Endothelial cell of umbilical vein (primary cell): ENCODE results near the gene MYO16. TPM values are rescaled to one million over a fixed set of nuclear protein-coding genes. Genes with fewer than 3 reads are reported as not detected.

Experiments used
- BruUV-seq: library from RNA; stranded (reverse); fragments of 400-500 nt; replicated peaks from 2 replicates; lab custom pipeline; 2021; lab: Mats Ljungman, UMichigan
- CTCF ChIA-PET: fragments of 300-600, 350-600 bp; sonication (Branson Sonifier 250); formaldehyde crosslinking; loops from one replicate; lab custom pipeline; 2021; ENCODE audit warnings: antibody characterized with exemption, inconsistent platforms; lab: Charles Lee
- POLR2A ChIA-PET: fragments of 300-600, 350-600 bp; sonication (Branson Sonifier 250); formaldehyde crosslinking; loops from one replicate; lab custom pipeline; 2021; ENCODE audit warnings: antibody characterized with exemption, inconsistent platforms; lab: Charles Lee
- DNase-seq: peaks from one replicate; pipeline ENCODE4 v3.0.0-alpha.2; 2011; ENCODE audit warnings: low read depth, low spot score
- FAIRE-seq: peaks from 2 replicates; lab custom pipeline; 2011; peaks lifted over from hg19 to GRCh38; lab: Jason Lieb, UNC
- H2AFZ ChIP-seq: 2 replicates; pipeline ENCODE4 v1.6.0; 2012; ENCODE audit warnings: low read depth, low read length, control low read depth, inconsistent platforms
- H3K27ac ChIP-seq: 2 replicates; pipeline ENCODE4 v1.5.1; 2011; ENCODE audit warnings: low read depth, mild to moderate bottlenecking, control low read depth, low read length, moderate library complexity; ENCODE audit not compliant: insufficient read depth
- H3K27me3 ChIP-seq, 2 experiments: 2 replicates each; pipeline versions ENCODE4 v1.6.0 to v1.6.1; 2011; ENCODE audit warnings: low read length in 2 of 2, mixed read lengths in 1 of 2; ENCODE audit not compliant: control insufficient read depth in 2 of 2, insufficient read depth in 2 of 2
- H3K36me3 ChIP-seq, 2 experiments: 2 replicates in 1 of 2; 3 replicates in 1 of 2; pipeline ENCODE4 v1.5.1; 2011; ENCODE audit warnings: low read length in 2 of 2, mild to moderate bottlenecking in 1 of 2, moderate library complexity in 1 of 2; ENCODE audit not compliant: control insufficient read depth in 2 of 2, insufficient read depth in 2 of 2; ENCODE audit errors: extremely low read depth in 1 of 2
- H3K4me1 ChIP-seq: 3 replicates; pipeline ENCODE4 v1.5.1; 2011; ENCODE audit warnings: mild to moderate bottlenecking, low read length; ENCODE audit not compliant: control insufficient read depth, insufficient read depth; ENCODE audit errors: extremely low read depth
- H3K4me2 ChIP-seq: 2 replicates; pipeline ENCODE4 v1.6.1; 2011; ENCODE audit warnings: low read length, control low read depth, mixed read lengths; ENCODE audit not compliant: insufficient read depth
- H3K4me3 ChIP-seq, 3 experiments: fragments of 200-600 bp in 1 of 3; sonication (generic), shearing (Covaris generic) in 1 of 3; replicated peaks in 1 of 3; 2 replicates each; pipeline ENCODE4 v1.5.1; 2011 to 2016; ENCODE audit warnings: control low read depth in 3 of 3, low read length in 3 of 3, mild to moderate bottlenecking in 2 of 3, inconsistent platforms in 1 of 3, low read depth in 1 of 3, moderate library complexity in 1 of 3; ENCODE audit not compliant: insufficient read depth in 1 of 3
- H3K79me2 ChIP-seq: 2 replicates; pipeline ENCODE4 v1.6.0; 2012; ENCODE audit warnings: low read length, inconsistent platforms; ENCODE audit not compliant: control insufficient read depth, insufficient read depth
- H3K9ac ChIP-seq: replicated peaks from 2 replicates; pipeline ENCODE3; 2011; ENCODE audit warnings: low read length, control low read depth; ENCODE audit not compliant: insufficient read depth; ENCODE audit errors: extremely low read depth
- H3K9me1 ChIP-seq: replicated peaks from 3 replicates; pipeline ENCODE4 v1.6.0; 2011; ENCODE audit warnings: mild to moderate bottlenecking, low read length; ENCODE audit not compliant: control insufficient read depth, insufficient read depth; ENCODE audit errors: extremely low read depth
- H3K9me3 ChIP-seq: replicated peaks from 2 replicates; pipeline ENCODE4 v1.5.1; 2012; ENCODE audit warnings: low read length, inconsistent platforms; ENCODE audit not compliant: control insufficient read depth, insufficient read depth
- H4K20me1 ChIP-seq: replicated peaks from 2 replicates; pipeline ENCODE3; 2011; ENCODE audit warnings: mild to moderate bottlenecking, low read length; ENCODE audit not compliant: control insufficient read depth, insufficient read depth; ENCODE audit errors: extremely low read depth
- EZH2 ChIP-seq: IDR thresholded peaks from 2 replicates; pipeline ENCODE4 v1.6.1; 2012; ENCODE audit warnings: borderline replicate concordance, low read depth, mild to moderate bottlenecking, moderate library complexity, low read length, inconsistent platforms; ENCODE audit not compliant: severe bottlenecking
- FOS ChIP-seq: IDR thresholded peaks from 2 replicates; pipeline ENCODE4 v1.6.1; 2011; ENCODE audit warnings: mild to moderate bottlenecking, low read length, moderate library complexity, borderline replicate concordance; ENCODE audit not compliant: insufficient read depth
- GATA2 ChIP-seq: IDR thresholded peaks from 2 replicates; pipeline ENCODE4 v1.7.0; 2011; ENCODE audit warnings: low read depth, mild to moderate bottlenecking, moderate library complexity, mixed read lengths, low read length; ENCODE audit not compliant: insufficient read length, insufficient read depth
- JUN ChIP-seq: IDR thresholded peaks from 2 replicates; pipeline ENCODE4 v1.6.1; 2011; ENCODE audit warnings: borderline replicate concordance, low read depth; ENCODE audit not compliant: insufficient read length, insufficient read depth
- MYC ChIP-seq: IDR thresholded peaks from one replicate; pipeline ENCODE4 v1.6.1; 2011; ENCODE audit warnings: mild to moderate bottlenecking, low read depth, low read length
- POLR2A ChIP-seq: IDR thresholded peaks from 2 replicates; pipeline ENCODE4 v1.6.1; 2012; ENCODE audit warnings: low read depth, mild to moderate bottlenecking, control low read depth, low read length
- POLR2AphosphoS5 ChIP-seq: IDR thresholded peaks from 2 replicates; pipeline ENCODE4 v1.6.1; 2012; ENCODE audit warnings: low read depth, mild to moderate bottlenecking, control low read depth, low read length, moderate library complexity; ENCODE audit not compliant: insufficient read depth
- dilution Hi-C: fragments of 300-500 bp; cut with MboI; formaldehyde crosslinking; loops from one replicate; pipeline ENCODE4 v1.15.0; 2019; ENCODE audit warnings: low sequenced_read_pairs; ENCODE audit not compliant: extremely low pct_ligation_motif_present
- intact Hi-C: fragments of 100-400 bp; cut with micrococcal nuclease; formaldehyde crosslinking; loops from one replicate; pipeline ENCODE4 v1.10.0; 2022
- polyA plus RNA-seq, 4 experiments: library from polyadenylated mRNA; depleted of rRNA in 3 of 4; stranded (reverse) in 3 of 4; unstranded in 1 of 4; fragments of >200 nt; gene quantifications; 2 replicates each; pipeline versions ENCODE4 v1.2.1 to v1.2.3, GENCODE V29; 2011 to 2012; ENCODE audit warnings: missing spikeins in 1 of 4
- total RNA-seq: library from RNA; stranded (reverse); gene quantifications from 2 replicates; pipeline ENCODE4 v1.2.3, GENCODE V29; 2021
- TF ChIP-seq, protein P1 (sequence below), 2 donors: IDR thresholded peaks; 1 replicate in 1 of 2; 2 replicates in 1 of 2; pipeline ENCODE4 v1.5.1; 2011; ENCODE audit warnings: low read length in 2 of 2, mild to moderate bottlenecking in 2 of 2, moderate library complexity in 2 of 2, control low read depth in 1 of 2, inconsistent platforms in 1 of 2, low read depth in 1 of 2; ENCODE audit not compliant: insufficient read depth in 1 of 2; ENCODE audit errors: extremely low read depth in 1 of 2
- TF ChIP-seq, protein P2 (sequence below): IDR thresholded peaks from 2 replicates; pipeline ENCODE4 v1.6.1; 2011; ENCODE audit not compliant: insufficient read depth, insufficient read length

MYO16 gene
- total and polyA plus RNA-seq, 2 donors (not counting 3 experiments of a cell fraction or from before 2014, with no cell fraction given): 0.03 to 0.04 TPM

GRCh38 chr13:109228211-109228610 lies 598.8 kb downstream of the MYO16 start:
- POLR2A ChIA-PET: no interaction called here
- intact Hi-C loops: no loop called here
- no peak overlapping the region for H3K4me3 ChIP-seq
- CTCF ChIA-PET: no interaction called here
- FAIRE-seq (no peak), DNase-seq (no peak)
- no peaks in the 10 kb centered on the region for H3K9me3 ChIP-seq
- H3K4me1 ChIP-seq: no peaks in the 10 kb centered on the region
- no peaks in the 10 kb centered on the region for H3K36me3 ChIP-seq
- dilution Hi-C loops: no loop called here
- BruUV-seq: no TSS peak
- no peak overlapping the region for H2AFZ ChIP-seq
- H3K27me3 ChIP-seq: peaks cover 0 to 2% of the 10 kb centered on the region in 2 experiments
- no peak overlapping the region for H3K4me2 ChIP-seq
- H3K27ac ChIP-seq: no peak overlapping the region
- H3K9me1 ChIP-seq: no peaks in the 10 kb centered on the region
- H3K9ac ChIP-seq: no peak overlapping the region
- TF ChIP-seq EZH2 (no peak), JUN (no peak), GATA2 (no peak), FOS (no peak), POLR2A (no peak), MYC (no peak), POLR2AphosphoS5 (no peak)
- TF ChIP-seq, protein P1, sequence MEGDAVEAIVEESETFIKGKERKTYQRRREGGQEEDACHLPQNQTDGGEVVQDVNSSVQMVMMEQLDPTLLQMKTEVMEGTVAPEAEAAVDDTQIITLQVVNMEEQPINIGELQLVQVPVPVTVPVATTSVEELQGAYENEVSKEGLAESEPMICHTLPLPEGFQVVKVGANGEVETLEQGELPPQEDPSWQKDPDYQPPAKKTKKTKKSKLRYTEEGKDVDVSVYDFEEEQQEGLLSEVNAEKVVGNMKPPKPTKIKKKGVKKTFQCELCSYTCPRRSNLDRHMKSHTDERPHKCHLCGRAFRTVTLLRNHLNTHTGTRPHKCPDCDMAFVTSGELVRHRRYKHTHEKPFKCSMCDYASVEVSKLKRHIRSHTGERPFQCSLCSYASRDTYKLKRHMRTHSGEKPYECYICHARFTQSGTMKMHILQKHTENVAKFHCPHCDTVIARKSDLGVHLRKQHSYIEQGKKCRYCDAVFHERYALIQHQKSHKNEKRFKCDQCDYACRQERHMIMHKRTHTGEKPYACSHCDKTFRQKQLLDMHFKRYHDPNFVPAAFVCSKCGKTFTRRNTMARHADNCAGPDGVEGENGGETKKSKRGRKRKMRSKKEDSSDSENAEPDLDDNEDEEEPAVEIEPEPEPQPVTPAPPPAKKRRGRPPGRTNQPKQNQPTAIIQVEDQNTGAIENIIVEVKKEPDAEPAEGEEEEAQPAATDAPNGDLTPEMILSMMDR (IDR thresholded peaks at IDR 0.05; ENCODE audit: extremely low read depth in 1 of 2, insufficient read depth in 1 of 2, low read depth in 1 of 2, low read length in 2 of 2): no peak
- TF ChIP-seq, protein P2, sequence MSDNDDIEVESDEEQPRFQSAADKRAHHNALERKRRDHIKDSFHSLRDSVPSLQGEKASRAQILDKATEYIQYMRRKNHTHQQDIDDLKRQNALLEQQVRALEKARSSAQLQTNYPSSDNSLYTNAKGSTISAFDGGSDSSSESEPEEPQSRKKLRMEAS: no peak
- no peaks in the 10 kb centered on the region for H3K79me2 ChIP-seq
- H4K20me1 ChIP-seq: no peaks in the 10 kb centered on the region
